H1 (cell line): Measurements from ENCODE around the gene NLRC5.

Source experiments
- ATF3 ChIP-seq: IDR thresholded peaks from 2 replicates; pipeline ENCODE4 v1.6.1; 2011; ENCODE audit warnings: low read depth, mild to moderate bottlenecking, low read length; ENCODE audit not compliant: insufficient read depth
- BCL11A ChIP-seq, 2 experiments: IDR thresholded peaks; one replicate each; pipeline ENCODE4 v1.6.1; 2011; ENCODE audit warnings: low read depth in 2 of 2, low read length in 2 of 2, mild to moderate bottlenecking in 2 of 2
- CBX8 ChIP-seq: fragments of 300-800, 300-1000 bp; sonication (generic); IDR thresholded peaks from 2 replicates; pipeline ENCODE4 v1.7.1; 2016; ENCODE audit warnings: low read depth, low read length, borderline replicate concordance
- CHD1 ChIP-seq: IDR thresholded peaks from 2 replicates; pipeline ENCODE4 v1.6.1; 2012; ENCODE audit warnings: low read depth, low read length, improper control_type of control experiment
- CTCF ChIP-seq, 3 experiments: IDR thresholded peaks; 1 replicate in 2 of 3; 2 replicates in 1 of 3; pipeline versions ENCODE4 v1.5.1 to v1.6.1; 2011; ENCODE audit warnings: low read length in 3 of 3, mild to moderate bottlenecking in 3 of 3, inconsistent platforms in 2 of 3, low read depth in 1 of 3, moderate library complexity in 1 of 3; ENCODE audit not compliant: insufficient read depth in 1 of 3; ENCODE audit errors: control extremely low read depth in 1 of 3
- EZH2 ChIP-seq: fragments of 200-600 bp; sonication (generic); IDR thresholded peaks from 2 replicates; pipeline ENCODE4 v1.7.1; 2012; ENCODE audit warnings: low read depth, mild to moderate bottlenecking, moderate library complexity, low read length, inconsistent platforms; ENCODE audit not compliant: severe bottlenecking
- GABPA ChIP-seq: IDR thresholded peaks from 2 replicates; pipeline ENCODE4 v1.6.1; 2011; ENCODE audit warnings: mild to moderate bottlenecking, low read length, moderate library complexity, borderline replicate concordance; ENCODE audit not compliant: insufficient read depth
- POLR2AphosphoS5 ChIP-seq: IDR thresholded peaks from 2 replicates; pipeline ENCODE4 v1.6.1; 2011; ENCODE audit warnings: low read depth, low read length
- RFX5 ChIP-seq: IDR thresholded peaks from 2 replicates; pipeline ENCODE4 v1.6.1; 2011; ENCODE audit warnings: low read depth, low read length, improper control_type of control experiment, borderline replicate concordance
- SUZ12 ChIP-seq: fragments of 200-600 bp; sonication (generic); IDR thresholded peaks from 2 replicates; pipeline ENCODE4 v1.6.1; 2012; ENCODE audit warnings: mild to moderate bottlenecking, inconsistent platforms, low read length, moderate library complexity, mixed read lengths
- TAF1 ChIP-seq: IDR thresholded peaks from 2 replicates; pipeline ENCODE4 v1.6.1; 2011; ENCODE audit warnings: mild to moderate bottlenecking, low read depth, low read length
- YY1 ChIP-seq: IDR thresholded peaks from 2 replicates; pipeline ENCODE4 v1.6.1; 2011; ENCODE audit warnings: low read depth, mild to moderate bottlenecking, low read length

GRCh38 chr16:57105184-57105583 lies 115.8 kb downstream of the NLRC5 start:
- TF ChIP-seq CTCF (IDR thresholded peaks at IDR 0.05; ENCODE audit: control extremely low read depth in 1 of 3, insufficient read depth in 1 of 3, low read depth in 1 of 3, low read length in 3 of 3) (no peak), ATF3 (no peak), RFX5 (no peak), GABPA (no peak), YY1 (no peak), TAF1 (no peak), CHD1 (no peak), SUZ12 (no peak), EZH2 (no peak), POLR2AphosphoS5 (no peak), CBX8 (no peak), BCL11A (IDR thresholded peaks at IDR 0.05; ENCODE audit: low read depth in 2 of 2, low read length in 2 of 2) (no peak)
